Transverse colon (tissue), 4 donors: Measurements from ENCODE around the gene F13A1. TPM values are rescaled to one million over a fixed set of nuclear protein-coding genes. Genes with fewer than 3 reads are reported as not detected.

Experiments used
- DNase-seq: peaks from one replicate; pipeline ENCODE4 v3.0.0-alpha.2; 2019
- H3K27ac ChIP-seq, 4 donors: fragments of 200-600 bp; sonication (generic); 2 replicates each; pipeline ENCODE4 v1.5.1; 2016 to 2018; ENCODE audit warnings: inconsistent platforms in 4 of 4
- H3K27me3 ChIP-seq: fragments of 200-600 bp; sonication (generic); 2 replicates; pipeline ENCODE4 v1.5.1; 2017; ENCODE audit warnings: inconsistent platforms
- H3K36me3 ChIP-seq, 4 donors: fragments of 200-600 bp; sonication (generic); 2 replicates each; pipeline ENCODE4 v1.5.1; 2017 to 2019; ENCODE audit warnings: inconsistent platforms in 4 of 4
- H3K4me1 ChIP-seq, 4 donors: fragments of 200-600 bp; sonication (generic); 2 replicates each; pipeline ENCODE4 v1.5.1; 2017 to 2020; ENCODE audit warnings: inconsistent platforms in 4 of 4
- H3K4me3 ChIP-seq, 4 donors: fragments of 200-600 bp; sonication (generic); 1 replicate in 1 of 4; 2 replicates in 3 of 4; pipeline versions ENCODE4 v1.5.1 to v1.6.1; 2017 to 2019; ENCODE audit warnings: inconsistent platforms in 4 of 4
- H3K9me3 ChIP-seq, 2 donors: fragments of 200-600 bp; sonication (generic); 2 replicates each; pipeline ENCODE4 v1.5.1; 2017 to 2019; ENCODE audit warnings: inconsistent platforms in 2 of 2
- CTCF ChIP-seq, 5 experiments: fragments of 200-600 bp in 3 of 5; fragments of 450-650 bp in 2 of 5; sonication (generic) in 3 of 5; IDR thresholded peaks; 1 replicate in 2 of 5; 2 replicates in 3 of 5; pipeline ENCODE4 v1.5.1; 2016 to 2017; ENCODE audit warnings: antibody characterized with exemption in 5 of 5, inconsistent platforms in 3 of 5, mild to moderate bottlenecking in 2 of 5, moderate library complexity in 1 of 5
- EP300 ChIP-seq: sonication (generic); formaldehyde crosslinking; IDR thresholded peaks from one replicate; pipeline ENCODE4 v1.6.1; 2017; ENCODE audit warnings: antibody characterized with exemption, low read depth
- POLR2A ChIP-seq: fragments of 450-650 bp; IDR thresholded peaks from one replicate; pipeline ENCODE4 v1.6.1; 2016; ENCODE audit warnings: antibody characterized with exemption, mild to moderate bottlenecking, moderate library complexity
- POLR2AphosphoS5 ChIP-seq, 3 donors: sonication (generic); formaldehyde crosslinking; IDR thresholded peaks; one replicate each; pipeline ENCODE4 v1.6.1; 2016; ENCODE audit warnings: antibody characterized with exemption in 3 of 3
- whole genome bisulfite sequencing, 2 donors: methylation state at CpG; one replicate each; pipeline ENCODE4 v1.1.5; 2018; ENCODE audit warnings: low coverage in 1 of 2; 5-methylcytosine and 5-hydroxymethylcytosine counted together
- in situ Hi-C, 4 donors: fragments of 200-750 bp; cut with MboI; loops; one replicate each; pipeline versions ENCODE4 v1.15.0 to v1.15.1; 2017; ENCODE audit warnings: low sequenced_read_pairs in 3 of 4, low pct_ligation_motif_present in 1 of 4, low pct_unique_long_range_greater_than_20kb in 1 of 4
- intact Hi-C: fragments of 100-400 bp; cut with DNase I; formaldehyde crosslinking; loops from one replicate; pipeline ENCODE4 v1.15.1; 2023; ENCODE audit warnings: low total_unique reads
- total RNA-seq, 4 donors: library from RNA; depleted of rRNA; stranded (reverse); fragments of >200 nt; gene quantifications; one replicate each; pipeline ENCODE4 v1.1.0, GENCODE V29; 2016

Gene F13A1
- total RNA-seq, 4 donors from 2014 or later: 5.4 to 58.4 (median 27.0) TPM

- Histone ChIP-seq H3K4me3 (no peak overlapping the region), H3K27ac (no peak overlapping the region), H3K36me3 (no peaks in the 10 kb centered on the region), H3K27me3 (peaks cover 13% of the 10 kb centered on the region), H3K9me3 (no peaks in the 10 kb centered on the region), H3K4me1 (no peaks in the 10 kb centered on the region)
- TF ChIP-seq EP300: no peak
- TF ChIP-seq POLR2AphosphoS5 (IDR thresholded peaks at IDR 0.05): no peak
- no peak for TF ChIP-seq CTCF (IDR thresholded peaks at IDR 0.05)
- no peak for TF ChIP-seq POLR2A
- in situ Hi-C loops (no loop called here), intact Hi-C loops (no loop called here)
- WGBS, 2 donors: 63 to 64% methylated on average over 4 to 7 of the region's 7 CpGs
- DNase-seq: no peak
Measured at GRCh38 chr6:6270948-6271535, 49.4 kb downstream of the F13A1 start.

GRCh38 chr6:6260196-6260722, 60.2 kb downstream of the F13A1 start:
- no peaks in the 10 kb centered on the region for H3K9me3 ChIP-seq
- intact Hi-C loops: no loop called here
- no peaks in the 10 kb centered on the region for H3K36me3 ChIP-seq
- no peak overlapping the region for H3K4me3 ChIP-seq
- WGBS, 2 donors: 72 to 78% methylated on average over 6 of the region's 6 CpGs
- TF ChIP-seq POLR2A: no peak
- no peaks in the 10 kb centered on the region for H3K4me1 ChIP-seq
- in situ Hi-C loops: no loop called here
- no peaks in the 10 kb centered on the region for H3K27me3 ChIP-seq
- DNase-seq: no peak
- H3K27ac ChIP-seq: no peak overlapping the region

GRCh38 chr6:6256886-6257285, 63.6 kb downstream of the F13A1 start:
- Histone ChIP-seq H3K27me3 (no peaks in the 10 kb centered on the region), H3K27ac (no peak overlapping the region), H3K9me3 (no peaks in the 10 kb centered on the region), H3K4me3 (no peak overlapping the region), H3K4me1 (no peaks in the 10 kb centered on the region), H3K36me3 (no peaks in the 10 kb centered on the region)
- no peak for TF ChIP-seq CTCF (IDR thresholded peaks at IDR 0.05)
- no peak for TF ChIP-seq POLR2AphosphoS5 (IDR thresholded peaks at IDR 0.05)
- no peak for TF ChIP-seq POLR2A
- TF ChIP-seq EP300: no peak
- intact Hi-C loops (no loop called here), in situ Hi-C loops (no loop called here)
- DNase-seq: no peak
- 74% methylated on average over 2 of the region's 2 CpGs; no CpG with 5 or more reads in 1 of the 2 donors for WGBS, 2 donors

GRCh38 chr6:6256259-6256658, 64.2 kb downstream of the F13A1 start:
- Histone ChIP-seq H3K9me3 (no peaks in the 10 kb centered on the region), H3K4me3 (no peak overlapping the region), H3K4me1 (no peaks in the 10 kb centered on the region), H3K27ac (no peak overlapping the region), H3K27me3 (no peaks in the 10 kb centered on the region), H3K36me3 (no peaks in the 10 kb centered on the region)
- DNase-seq: no peak
- in situ Hi-C loops (no loop called here), intact Hi-C loops (no loop called here)
- 77% methylated on average over 4 of the region's 4 CpGs; no CpG with 5 or more reads in 1 of the 2 donors for WGBS, 2 donors
- TF ChIP-seq POLR2A: no peak

- Histone ChIP-seq H3K36me3 (no peaks in the 10 kb centered on the region), H3K4me1 (no peaks in the 10 kb centered on the region), H3K9me3 (no peaks in the 10 kb centered on the region), H3K4me3 (no peak overlapping the region), H3K27ac (no peak overlapping the region), H3K27me3 (no peaks in the 10 kb centered on the region)
- TF ChIP-seq CTCF (IDR thresholded peaks at IDR 0.05): no peak
- no peak for TF ChIP-seq EP300
- TF ChIP-seq POLR2A: no peak
- TF ChIP-seq POLR2AphosphoS5 (IDR thresholded peaks at IDR 0.05): no peak
- no peak for DNase-seq
- 72 to 81% methylated on average over 12 to 13 of the region's 13 CpGs for WGBS, 2 donors
- in situ Hi-C loops (no loop called here), intact Hi-C loops (no loop called here)
Measured at GRCh38 chr6:6251555-6252280, 68.7 kb downstream of the F13A1 start.
